ENCODE measurements around the gene LIN7B.
"Not testable (repeated sequence)": the region's sequence is repeated elsewhere in the genome, so short reads cannot be mapped to it uniquely, and the experiment has no call there.

The LIN7B gene, protein sequence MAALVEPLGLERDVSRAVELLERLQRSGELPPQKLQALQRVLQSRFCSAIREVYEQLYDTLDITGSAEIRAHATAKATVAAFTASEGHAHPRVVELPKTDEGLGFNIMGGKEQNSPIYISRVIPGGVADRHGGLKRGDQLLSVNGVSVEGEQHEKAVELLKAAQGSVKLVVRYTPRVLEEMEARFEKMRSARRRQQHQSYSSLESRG

DNA sequence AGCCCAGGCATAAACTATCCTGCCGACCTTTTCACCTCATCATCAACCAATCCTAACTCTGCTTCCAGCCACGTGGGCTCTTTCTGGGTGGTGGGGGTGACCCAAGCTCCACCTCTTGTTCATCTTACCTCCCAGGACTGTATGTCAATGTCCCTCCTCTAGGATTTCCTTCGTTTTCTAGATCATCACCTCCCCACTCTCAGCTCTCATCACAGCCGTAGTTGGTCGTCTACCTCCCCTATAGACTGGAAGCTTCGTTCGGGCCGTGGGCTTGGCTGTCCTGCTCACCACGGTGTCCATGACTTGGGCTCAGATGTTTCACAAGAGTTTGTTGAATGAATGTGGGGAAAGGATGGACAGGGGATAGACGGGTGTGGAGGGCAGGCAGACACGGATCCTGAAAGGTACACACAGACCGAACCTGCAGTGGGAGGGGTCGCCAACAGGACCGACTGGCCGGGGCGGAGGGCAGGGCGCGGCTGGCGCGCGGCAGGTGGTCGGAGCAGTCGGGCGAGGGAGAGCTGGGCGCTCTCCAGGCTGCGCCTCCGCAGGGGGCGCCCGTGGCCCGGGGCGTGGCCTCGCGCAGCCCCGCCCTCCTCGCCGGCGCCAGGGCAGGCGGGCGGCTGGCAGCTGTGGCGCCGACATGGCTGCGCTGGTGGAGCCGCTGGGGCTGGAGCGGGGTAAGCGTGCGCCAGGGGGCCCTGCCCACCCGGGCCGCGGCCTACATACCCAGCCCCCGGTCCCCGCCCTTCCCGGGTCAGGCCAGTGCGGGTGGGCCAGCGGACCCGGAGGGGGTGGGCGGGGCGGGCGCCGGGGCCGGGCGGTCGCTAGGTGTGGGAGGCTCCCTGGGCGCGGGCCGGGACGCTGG lies at the start of gene LIN7B:
Gene LIN7B (plus strand): TSS at position 609 of the 868 bp plus-strand sequence. CDS start 35 bp downstream, at position 644.
- DNase-seq (ENCODE audit: low read depth) = no peak

DNA sequence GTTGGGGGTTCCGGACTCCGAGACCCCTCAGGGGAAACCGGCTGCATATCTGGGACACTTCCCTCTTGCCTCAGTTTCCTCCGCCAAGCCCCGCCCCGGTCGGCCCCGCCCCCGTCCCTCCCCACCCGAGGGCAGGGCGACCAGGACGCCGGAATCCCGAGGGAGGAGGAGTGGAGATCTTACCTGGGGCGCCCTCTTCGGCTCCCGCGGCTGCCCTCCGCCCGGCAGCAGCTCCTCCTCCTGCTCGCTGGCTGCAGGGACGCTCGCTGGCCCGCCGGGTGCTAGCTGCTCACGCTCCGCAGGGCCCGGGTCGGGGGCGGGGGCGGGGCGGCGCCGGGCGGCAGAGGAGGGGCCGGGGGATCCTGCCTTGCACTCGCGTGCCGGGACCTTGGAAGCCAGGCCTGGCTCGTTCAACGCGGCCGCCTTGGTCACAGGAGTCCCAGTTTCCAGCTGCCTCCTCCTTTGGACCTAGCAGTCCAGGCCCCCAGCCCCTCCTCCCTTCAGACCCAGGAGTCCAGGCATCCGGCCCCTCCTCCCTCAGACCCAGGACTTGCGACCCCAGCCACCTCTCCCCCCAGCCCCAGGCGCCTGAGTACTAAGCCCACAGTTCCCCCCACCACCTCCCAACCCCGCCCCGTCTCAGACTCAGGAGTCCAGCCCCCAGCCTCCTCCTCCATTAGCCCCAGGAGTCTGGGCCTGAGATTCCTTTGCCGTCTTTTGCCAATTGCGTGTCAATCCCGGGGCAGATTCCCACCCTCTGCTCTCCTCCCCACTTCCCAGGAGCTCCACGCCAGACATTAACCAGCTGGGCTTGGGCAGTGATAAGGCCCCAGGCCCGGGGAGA lies 49.2 kb upstream of the LIN7B start, which contains the start of gene NTF4:
Gene NTF4 (minus strand): TSS at position 51 of the 844 bp plus-strand sequence. CDS start 2,821 bp downstream, outside the sequence.
- no peak for DNase-seq (ENCODE audit: low read depth)

DNA sequence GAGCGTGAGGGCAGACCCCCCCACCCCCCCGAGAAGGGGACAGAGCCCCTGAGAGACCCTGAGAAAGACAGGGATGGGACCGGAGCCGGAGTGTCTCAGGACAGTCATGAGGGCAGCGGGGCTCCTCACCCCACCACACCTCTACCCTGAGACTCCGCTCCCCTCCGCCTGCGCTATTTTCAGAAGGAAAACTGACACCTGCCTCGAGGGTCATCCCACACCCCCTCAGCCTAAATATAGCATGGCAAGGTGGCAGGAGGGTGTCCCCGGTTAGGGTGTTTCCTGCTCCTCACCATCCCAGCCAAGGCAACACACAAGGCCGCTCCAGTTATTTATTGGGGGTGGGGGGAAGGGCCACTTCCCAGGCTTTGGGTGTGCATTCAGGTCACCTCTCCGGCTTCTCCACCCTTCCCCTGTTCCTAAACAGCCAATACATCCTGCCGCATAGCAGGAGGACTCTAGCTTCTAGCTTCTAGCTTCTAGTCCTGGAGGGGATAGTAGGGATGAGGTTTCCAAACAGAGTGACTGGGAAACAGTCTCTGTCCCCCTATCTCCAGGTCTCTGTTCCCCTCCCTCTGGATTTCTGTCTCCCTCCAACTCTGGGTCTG lies 48.2 kb upstream of the LIN7B start:
- DNase-seq (ENCODE audit: low read depth) = no peak

DNA sequence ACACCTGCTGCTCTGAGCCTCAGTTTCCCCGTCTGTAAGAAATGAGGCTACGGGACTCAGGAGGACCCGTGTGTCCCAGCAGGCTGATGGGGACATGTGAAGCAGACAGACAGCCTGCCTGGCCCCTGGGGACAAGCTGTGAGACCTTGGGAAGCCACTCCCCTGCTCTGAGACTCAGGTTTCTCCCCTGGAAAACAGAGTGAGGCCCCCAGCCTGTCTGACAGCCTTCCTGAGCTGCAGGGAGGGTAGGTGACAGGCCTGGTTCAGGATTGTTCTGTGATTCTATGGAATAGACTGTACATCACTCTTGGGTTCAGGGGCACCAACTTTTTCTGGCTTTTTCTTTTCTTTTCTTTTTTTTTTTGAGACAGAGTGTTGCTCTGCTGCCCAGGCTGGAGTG lies 46.6 kb upstream of the LIN7B start:
- DNase-seq (ENCODE audit: low read depth) = no peak

DNA sequence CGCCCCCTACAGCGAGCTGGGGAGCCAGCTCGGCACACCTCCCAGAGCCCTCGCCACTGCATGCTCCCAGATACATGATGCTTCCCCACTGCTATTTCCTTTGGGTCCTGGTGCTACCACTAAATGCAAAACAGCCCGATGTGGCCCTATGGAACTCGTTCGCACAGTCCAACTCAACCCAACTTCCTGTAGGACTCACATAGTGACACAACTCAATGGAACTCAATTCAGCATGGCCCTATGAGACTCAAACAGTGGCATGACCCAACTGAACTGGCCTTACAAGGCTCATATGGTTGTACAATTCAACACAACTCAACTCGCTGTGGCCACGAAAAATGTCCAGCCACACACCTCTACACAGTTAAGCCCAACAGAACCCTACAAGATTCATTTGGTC lies 45.1 kb upstream of the LIN7B start:
- no peak for DNase-seq (ENCODE audit: low read depth)

DNA sequence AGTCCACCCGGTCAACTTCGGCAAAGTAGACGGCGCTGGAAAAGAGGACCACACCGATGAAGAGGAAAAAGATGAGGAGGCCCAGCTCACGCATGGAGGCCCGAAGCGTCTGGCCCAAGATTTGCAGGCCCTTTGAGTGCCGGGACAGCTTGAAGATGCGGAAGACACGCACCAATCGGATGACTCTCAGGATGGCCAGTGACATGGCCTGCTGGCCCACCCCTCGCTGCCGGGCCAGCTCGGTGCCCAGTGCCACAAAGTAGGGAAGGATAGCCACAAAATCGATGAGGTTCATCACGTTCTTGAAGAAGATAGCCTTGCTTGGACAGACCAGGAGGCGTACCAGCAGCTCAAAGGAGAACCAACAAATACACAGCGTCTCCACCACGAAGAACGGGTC lies 43.8 kb upstream of the LIN7B start:
- no peak for DNase-seq (ENCODE audit: low read depth)

DNA sequence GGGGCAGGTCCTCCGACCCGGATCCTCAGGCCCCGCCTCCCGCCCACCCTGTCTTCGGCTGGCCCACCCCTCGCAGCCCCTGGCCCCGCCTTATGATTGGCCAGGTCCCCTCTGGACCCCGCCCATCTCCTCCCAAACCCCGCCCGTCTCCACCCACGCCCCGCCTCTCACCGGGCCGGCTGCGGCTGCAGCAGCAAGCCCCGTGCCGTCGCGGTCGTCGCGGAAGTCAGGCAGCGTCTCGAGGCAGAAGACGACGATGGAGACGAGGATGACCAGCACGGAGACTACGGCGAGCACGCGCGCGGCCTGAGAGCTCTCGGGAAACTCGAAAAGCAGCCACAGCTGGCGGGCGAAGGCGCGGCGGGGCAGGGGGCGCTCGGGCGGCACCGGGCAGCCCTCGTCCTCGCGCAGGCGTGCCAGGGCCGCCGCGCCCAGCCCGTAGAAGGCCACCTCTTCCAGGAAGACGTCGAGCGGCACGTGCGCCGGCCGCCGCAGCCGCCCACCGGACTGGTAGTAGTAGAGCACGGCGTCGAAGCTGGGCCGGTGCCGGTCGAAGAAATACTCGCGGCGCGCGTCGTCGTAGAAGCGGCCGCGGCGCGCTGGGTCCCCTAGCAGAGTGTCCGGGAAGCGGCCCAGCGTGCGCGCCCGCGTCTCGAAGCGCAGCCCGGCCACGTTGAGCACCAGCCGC lies 42.2 kb upstream of the LIN7B start:
- DNase-seq (ENCODE audit: low read depth) = no peak

DNA sequence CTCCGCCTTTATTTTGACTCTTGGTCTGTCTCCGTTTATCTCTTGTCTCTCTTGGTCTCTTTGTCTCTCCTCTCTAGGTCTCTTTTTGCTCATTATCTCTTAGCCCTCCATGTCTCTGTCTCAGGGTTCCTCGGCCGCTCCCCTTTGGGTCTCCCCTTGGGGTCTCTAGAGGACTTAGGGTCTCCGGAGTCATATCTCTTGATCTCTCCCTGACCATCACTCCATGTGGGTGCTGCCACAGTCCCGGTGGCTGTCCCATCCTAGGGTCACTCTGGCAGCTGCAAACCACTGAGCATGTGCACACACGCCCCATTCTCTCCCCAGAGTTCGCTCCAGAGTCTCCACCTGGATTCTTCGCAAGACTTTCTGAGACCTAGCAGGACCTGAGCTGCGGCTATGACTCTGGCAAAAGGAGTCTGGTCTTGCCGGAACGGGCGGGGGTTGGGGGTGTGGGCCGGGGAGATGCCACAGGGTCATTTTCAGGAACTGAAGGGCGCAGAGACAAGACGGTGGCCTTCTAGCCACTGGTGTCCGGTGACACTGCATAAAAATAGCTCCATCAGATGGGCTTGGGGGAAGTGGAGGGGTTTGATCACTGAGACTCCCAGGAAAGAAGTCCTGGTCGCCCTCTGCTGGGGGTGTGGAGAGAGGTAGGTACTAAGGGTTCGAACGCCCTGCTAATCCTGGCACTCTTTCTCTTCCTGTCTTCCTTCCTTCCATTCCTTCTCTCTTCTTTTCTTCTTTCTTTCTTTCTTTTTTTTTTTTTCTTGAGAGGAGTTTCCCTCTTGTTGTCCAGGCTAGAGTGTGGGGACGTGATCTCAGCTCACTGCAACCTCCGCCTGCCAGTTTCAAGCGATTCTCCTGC lies 40.4 kb upstream of the LIN7B start:
- no peak for DNase-seq (ENCODE audit: low read depth)

DNA sequence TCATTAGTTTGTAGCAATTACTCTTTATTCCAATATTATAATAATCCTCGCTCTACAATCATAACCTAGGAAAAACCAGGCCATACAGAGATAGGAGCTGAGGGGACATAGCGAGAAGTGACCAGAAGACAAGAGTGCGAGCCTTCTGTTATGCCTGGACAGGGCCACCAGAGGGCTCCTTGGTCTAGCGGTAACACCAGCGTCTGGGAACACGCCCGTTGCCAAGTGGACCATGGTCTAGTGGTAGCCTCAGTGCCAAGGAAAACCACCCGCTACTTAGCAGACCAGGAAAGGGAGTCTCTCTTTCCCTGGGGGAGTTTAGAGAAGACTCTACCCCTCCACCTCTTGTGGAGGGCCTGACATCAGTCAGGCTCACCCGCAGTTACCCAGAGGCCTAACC lies 39.3 kb upstream of the LIN7B start:
- DNase-seq (ENCODE audit: low read depth) = not testable (repeated sequence)

DNA sequence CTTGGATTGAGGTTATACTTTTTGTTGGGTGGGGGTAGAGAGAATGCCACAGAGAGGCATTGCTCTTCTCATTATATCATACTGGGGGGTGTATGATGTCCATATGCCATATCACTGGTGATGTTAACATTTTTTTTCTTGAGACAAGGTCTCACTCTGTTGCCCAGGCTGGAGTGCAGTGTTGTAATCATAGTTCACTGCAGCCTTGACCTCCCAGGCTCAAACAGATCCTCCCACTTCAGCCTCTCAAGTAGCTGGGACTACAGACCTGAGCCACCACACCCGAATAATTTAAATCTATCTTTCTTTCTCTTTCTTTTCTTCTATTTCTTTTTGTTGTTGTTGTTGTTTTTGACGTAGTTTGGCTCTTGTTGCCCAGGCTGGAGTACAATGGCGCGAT lies 33.8 kb upstream of the LIN7B start:
- DNase-seq (ENCODE audit: low read depth) = no peak

DNA sequence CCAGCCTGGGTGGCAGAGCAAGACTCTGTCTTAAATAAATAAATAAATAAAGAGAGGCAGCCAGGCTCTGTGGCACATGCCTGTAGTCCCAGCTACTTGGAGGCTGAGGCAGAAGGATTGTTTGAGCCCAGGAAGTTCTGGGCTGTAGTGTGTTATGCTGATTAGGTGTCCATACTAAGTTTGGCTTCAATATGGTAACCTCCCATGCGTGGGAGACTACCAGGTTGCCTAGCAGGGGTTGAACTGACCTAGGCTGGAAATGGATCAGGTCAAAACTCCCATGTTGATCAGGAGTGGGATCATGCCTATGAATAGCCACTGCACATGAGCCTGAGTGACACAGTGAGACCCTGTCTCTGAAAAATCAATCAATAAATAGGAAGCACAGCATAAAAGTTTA lies 32.9 kb upstream of the LIN7B start:
- DNase-seq (ENCODE audit: low read depth) = no peak

DNA sequence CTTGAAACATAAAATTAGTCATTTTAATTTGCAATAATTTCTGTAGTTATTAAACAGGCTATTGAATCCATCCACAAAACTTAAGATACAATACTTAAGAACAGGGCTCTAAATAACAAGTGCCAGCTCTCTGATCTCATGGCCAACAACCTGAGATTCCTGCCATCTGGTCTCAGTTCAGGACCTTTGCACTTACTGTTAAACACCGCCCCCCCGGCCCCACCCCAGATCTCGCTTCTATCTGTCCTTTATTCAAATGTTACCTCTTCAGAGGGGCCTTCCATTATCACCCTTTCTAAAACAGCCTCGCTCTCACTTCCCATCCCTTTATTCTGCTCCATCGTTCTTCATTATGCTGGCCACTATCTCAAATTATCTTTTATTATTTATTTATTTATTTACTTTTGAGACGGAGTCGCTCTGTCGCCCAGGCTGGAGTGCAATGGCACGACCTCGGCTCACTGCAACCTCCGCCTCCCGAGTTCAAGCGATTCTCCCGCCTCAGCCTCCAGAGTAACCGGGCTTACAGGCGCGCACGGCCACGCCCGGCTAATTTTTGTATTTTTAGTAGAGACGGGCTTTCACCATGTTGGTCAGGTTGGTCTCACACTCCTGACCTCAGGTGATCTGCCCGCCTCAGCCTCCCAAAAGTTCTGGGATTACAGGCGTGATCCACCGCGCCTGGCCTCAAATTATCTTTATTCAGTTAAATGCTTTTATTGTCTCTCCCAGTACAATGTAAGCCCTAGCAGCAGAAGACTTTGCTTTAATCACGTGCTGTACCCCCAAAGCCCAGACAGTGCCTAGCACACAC lies 29.8 kb upstream of the LIN7B start:
- DNase-seq (ENCODE audit: low read depth) = no peak

DNA sequence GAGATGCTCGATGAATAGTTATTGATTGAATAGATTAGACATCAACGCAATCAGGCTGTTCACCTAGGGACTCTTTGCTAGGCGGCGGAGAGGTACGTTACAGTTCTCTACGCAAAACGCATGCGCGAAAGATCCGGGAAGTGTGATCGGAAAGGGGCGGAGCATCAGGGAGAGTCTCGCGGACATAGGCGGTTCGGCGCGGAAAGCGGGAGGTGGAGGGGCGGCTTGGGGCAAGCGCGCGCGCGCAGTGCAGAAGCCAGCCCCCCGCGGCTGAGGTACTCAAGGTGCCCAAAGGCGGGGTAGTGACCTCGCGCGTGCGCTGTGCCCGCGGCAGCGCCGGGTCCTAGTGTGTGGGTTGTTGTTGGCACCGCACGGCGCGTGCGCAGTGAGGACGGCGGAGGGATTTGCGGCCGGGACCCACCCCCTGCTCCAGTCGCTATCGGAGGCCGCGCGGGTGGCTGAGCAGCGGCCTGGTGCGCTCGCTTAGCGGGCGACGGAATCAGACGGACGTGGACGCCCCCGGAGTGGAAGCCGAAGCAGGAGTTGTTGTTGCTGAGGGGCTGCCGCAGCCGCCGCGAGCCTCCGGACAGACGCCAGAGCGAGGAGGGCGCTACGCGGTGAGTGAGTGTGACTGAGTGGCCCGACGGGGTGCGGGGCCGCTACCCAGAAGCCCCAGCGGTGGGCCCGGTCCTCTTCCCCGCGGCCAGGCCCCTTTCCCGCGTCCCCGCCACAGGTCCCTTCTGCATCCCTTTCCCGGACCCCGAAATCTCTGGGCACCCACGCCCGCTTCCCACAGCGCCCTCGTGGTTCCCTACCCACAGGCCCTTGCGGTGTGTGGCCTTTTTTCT lies 28.9 kb upstream of the LIN7B start, which contains the start of gene SNRNP70:
Gene SNRNP70 (plus strand): TSS at position 432 of the 848 bp plus-strand sequence. CDS start 964 bp downstream, outside the sequence.
- DNase-seq (ENCODE audit: low read depth) = peak; percentile 95

DNA sequence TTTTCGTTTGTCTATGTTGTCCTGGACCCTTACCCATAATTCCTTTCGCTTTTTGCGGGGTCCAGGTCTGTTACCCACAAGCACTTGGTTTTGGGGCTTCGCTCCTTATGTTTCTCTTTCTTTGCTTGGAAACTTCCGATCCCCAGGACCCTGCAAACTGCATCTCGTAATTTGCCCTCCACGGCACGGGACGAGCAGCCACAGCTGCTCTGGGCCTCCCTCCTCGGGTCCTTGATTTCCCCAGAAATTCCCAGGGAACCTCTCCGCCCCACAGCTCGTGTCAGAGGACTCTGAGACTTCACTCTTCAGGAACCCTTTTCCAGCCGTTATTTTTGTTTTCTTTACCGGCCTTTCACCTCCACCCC lies 28.3 kb upstream of the LIN7B start:
- no peak for DNase-seq (ENCODE audit: low read depth)

DNA sequence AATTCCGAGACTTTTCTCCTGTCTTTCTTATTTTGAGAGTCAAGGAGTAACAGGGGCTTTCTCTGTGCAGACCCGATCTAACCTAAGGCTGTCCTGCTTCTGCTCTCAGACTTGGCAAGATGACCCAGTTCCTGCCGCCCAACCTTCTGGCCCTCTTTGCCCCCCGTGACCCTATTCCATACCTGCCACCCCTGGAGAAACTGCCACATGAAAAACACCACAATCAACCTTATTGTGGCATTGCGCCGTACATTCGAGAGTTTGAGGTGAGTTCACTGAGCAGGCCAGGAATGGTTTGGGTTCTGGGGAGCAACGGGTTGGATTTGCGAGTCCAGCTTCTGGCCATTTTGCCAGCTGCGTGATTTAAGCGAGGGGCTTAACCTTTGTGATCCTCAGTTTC lies 27.9 kb upstream of the LIN7B start:
- no peak for DNase-seq (ENCODE audit: low read depth)

DNA sequence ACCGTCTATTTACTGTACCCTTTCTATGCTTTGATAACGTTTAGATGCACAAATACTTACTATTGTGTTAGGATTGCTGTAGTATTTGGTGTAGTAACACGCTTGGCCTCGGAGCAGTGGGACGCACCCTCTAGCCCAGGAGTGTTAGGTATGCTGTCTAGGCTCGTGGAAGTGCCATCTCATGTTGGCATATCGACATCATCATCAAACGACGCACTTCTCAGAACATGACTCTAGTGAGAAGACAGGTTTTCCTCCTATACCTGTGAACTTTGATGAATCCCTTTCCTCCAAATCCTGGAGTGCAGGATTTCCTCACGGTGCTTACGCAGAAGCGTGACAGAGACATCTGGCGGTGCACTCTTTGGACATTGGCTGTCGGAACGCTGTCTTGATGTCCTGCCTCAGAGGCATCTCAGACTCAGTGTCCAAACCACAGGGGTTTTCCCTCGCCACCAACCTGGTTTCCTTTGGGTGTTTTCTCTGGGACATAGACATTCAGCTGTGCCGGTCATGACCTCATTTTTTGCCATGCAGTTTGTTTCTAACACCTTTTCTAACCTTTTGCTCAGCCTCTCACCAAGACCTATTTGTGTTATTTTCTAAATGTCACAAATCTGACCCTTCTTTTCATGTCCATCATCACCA lies 22.7 kb upstream of the LIN7B start:
- DNase-seq (ENCODE audit: low read depth) = no peak

DNA sequence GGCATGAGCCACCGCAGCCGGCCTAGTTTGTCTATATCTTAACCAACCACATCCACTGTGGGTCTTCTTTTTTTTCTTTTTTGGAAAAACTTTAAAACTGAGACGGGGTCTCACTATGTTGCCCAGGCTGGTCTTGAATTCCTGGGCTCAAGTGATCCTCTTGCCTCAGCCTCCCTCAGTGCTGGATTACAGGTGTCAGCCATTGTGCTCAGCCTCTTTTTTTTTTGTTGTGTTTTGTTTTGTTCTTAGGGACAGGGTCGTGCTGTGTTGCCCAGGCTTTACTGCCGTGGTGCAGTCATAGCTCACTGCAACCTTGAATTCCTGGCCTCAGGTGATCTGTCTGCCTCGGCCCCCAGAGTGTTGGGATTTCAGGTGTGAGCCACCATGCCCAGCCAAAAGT lies 21.5 kb upstream of the LIN7B start:
- DNase-seq (ENCODE audit: low read depth) = no peak
